ENCODE data around the gene LY86. TPM values are rescaled to one million over a fixed set of nuclear protein-coding genes. Genes with fewer than 3 reads are reported as not detected.

The LY86 gene
- total RNA-seq, 1 donor from 2014 or later, result not detected

GRCh38 chr6:6557886-6558285 lies 30.6 kb upstream of the LY86 start:
- Mint-ChIP-seq H3K4me1 (ENCODE audit: low read depth) (no peaks in the 10 kb centered on the region), H3K27me3 (peaks cover 14% of the 10 kb centered on the region)
- TF ChIP-seq CTCF (IDR thresholded peaks at IDR 0.05; ENCODE audit: unreplicated experiment), result no peak

GRCh38 chr6:6559994-6560570 lies 28.4 kb upstream of the LY86 start:
- H3K27ac Mint-ChIP-seq, result no peak overlapping the region
- H3K36me3 Mint-ChIP-seq (ENCODE audit: insufficient read depth), result no peaks in the 10 kb centered on the region
- H3K4me1 Mint-ChIP-seq (ENCODE audit: low read depth), result no peaks in the 10 kb centered on the region
- no peak for TF ChIP-seq CTCF (IDR thresholded peaks at IDR 0.05; ENCODE audit: unreplicated experiment)
- no peak overlapping the region for H3K4me3 Mint-ChIP-seq (ENCODE audit: low read depth)
- H3K9me3 Mint-ChIP-seq (ENCODE audit: low read depth), result peaks cover 2% of the 10 kb centered on the region
- H3K27me3 Mint-ChIP-seq, result peaks cover 9% of the 10 kb centered on the region
- DNase-seq (ENCODE audit: low spot score, unreplicated experiment), result no peak

More at GRCh38 chr6:6557886-6558285, 30.6 kb upstream of the LY86 start:
- Mint-ChIP-seq H3K4me3 (ENCODE audit: low read depth) (no peak overlapping the region), H3K9me3 (ENCODE audit: low read depth) (no peaks in the 10 kb centered on the region), H3K36me3 (ENCODE audit: insufficient read depth) (no peaks in the 10 kb centered on the region), H3K27ac (no peak overlapping the region)
- DNase-seq (ENCODE audit: low spot score, unreplicated experiment), result no peak

GRCh38 chr6:6560909-6561308 lies 27.6 kb upstream of the LY86 start:
- Mint-ChIP-seq H3K4me3 (ENCODE audit: low read depth) (no peak overlapping the region), H3K4me1 (ENCODE audit: low read depth) (no peaks in the 10 kb centered on the region), H3K9me3 (ENCODE audit: low read depth) (peaks cover 2% of the 10 kb centered on the region), H3K27ac (no peak overlapping the region), H3K36me3 (ENCODE audit: insufficient read depth) (no peaks in the 10 kb centered on the region), H3K27me3 (peaks cover 7% of the 10 kb centered on the region)
- DNase-seq (ENCODE audit: low spot score, unreplicated experiment), result no peak
- no peak for TF ChIP-seq CTCF (IDR thresholded peaks at IDR 0.05; ENCODE audit: unreplicated experiment)

- Mint-ChIP-seq H3K4me1 (ENCODE audit: low read depth) (no peaks in the 10 kb centered on the region), H3K27ac (no peak overlapping the region), H3K27me3 (peaks cover 7% of the 10 kb centered on the region), H3K36me3 (ENCODE audit: insufficient read depth) (no peaks in the 10 kb centered on the region), H3K9me3 (ENCODE audit: low read depth) (peaks cover 2% of the 10 kb centered on the region), H3K4me3 (ENCODE audit: low read depth) (no peak overlapping the region)
- no peak for DNase-seq (ENCODE audit: low spot score, unreplicated experiment)
- TF ChIP-seq CTCF (IDR thresholded peaks at IDR 0.05; ENCODE audit: unreplicated experiment), result no peak
Measured at GRCh38 chr6:6564154-6564553, 24.4 kb upstream of the LY86 start.

GRCh38 chr6:6565069-6565468 lies 23.5 kb upstream of the LY86 start:
- DNase-seq (ENCODE audit: low spot score, unreplicated experiment), result no peak
- Mint-ChIP-seq H3K4me1 (ENCODE audit: low read depth) (no peaks in the 10 kb centered on the region), H3K27me3 (peaks cover 11% of the 10 kb centered on the region), H3K27ac (no peak overlapping the region), H3K9me3 (ENCODE audit: low read depth) (peaks cover 2% of the 10 kb centered on the region), H3K36me3 (ENCODE audit: insufficient read depth) (no peaks in the 10 kb centered on the region), H3K4me3 (ENCODE audit: low read depth) (no peak overlapping the region)
- TF ChIP-seq CTCF (IDR thresholded peaks at IDR 0.05; ENCODE audit: unreplicated experiment), result no peak

Data from progenitor cell of endocrine pancreas (in vitro differentiated cells).